HepG2 (cell line): Measurements from ENCODE around the gene TLCD3A. TPM values are rescaled to one million over a fixed set of nuclear protein-coding genes. Genes with fewer than 3 reads are reported as not detected.

Experiments
- CBX5 ChIP-seq: sonication (generic); formaldehyde crosslinking; IDR thresholded peaks from 2 replicates; pipeline ENCODE4 v1.4.0; 2020; ENCODE audit warnings: missing genetic modification reagents, borderline replicate concordance
- IKZF4 ChIP-seq: sonication (generic); formaldehyde crosslinking; IDR thresholded peaks from 2 replicates; pipeline ENCODE4 v1.5.1; 2020; ENCODE audit warnings: borderline replicate concordance, mild to moderate bottlenecking, low read depth, missing genetic modification reagents; ENCODE audit errors: not compliant biosample characterization
- MTA3 ChIP-seq: sonication (generic); formaldehyde crosslinking; IDR thresholded peaks from 2 replicates; pipeline ENCODE4 v1.4.0; 2020; ENCODE audit warnings: missing genetic modification reagents
- TCF7L2 ChIP-seq: IDR thresholded peaks from 2 replicates; pipeline ENCODE4 v1.6.1; 2011; ENCODE audit warnings: mild to moderate bottlenecking, low read depth, low read length, moderate library complexity
- TEAD2 ChIP-seq: sonication (generic); formaldehyde crosslinking; IDR thresholded peaks from 2 replicates; pipeline ENCODE4 v1.9.0; 2021; ENCODE audit warnings: missing genetic modification reagents
- WIZ ChIP-seq: sonication (generic); formaldehyde crosslinking; IDR thresholded peaks from 2 replicates; pipeline ENCODE4 v1.5.1; 2020; ENCODE audit warnings: mild to moderate bottlenecking, missing genetic modification reagents
- YEATS4 ChIP-seq: sonication (generic); formaldehyde crosslinking; IDR thresholded peaks from 2 replicates; pipeline ENCODE4 v1.4.0; 2020; ENCODE audit warnings: missing genetic modification reagents, borderline replicate concordance
- ZHX2 ChIP-seq, 2 experiments: sonication (generic) in 1 of 2; formaldehyde crosslinking in 1 of 2; IDR thresholded peaks; 2 replicates each; pipeline versions ENCODE4 v1.6.1 to v1.9.0; 2014 to 2022; ENCODE audit warnings: antibody characterized with exemption in 1 of 2, borderline replicate concordance in 1 of 2, inconsistent platforms in 1 of 2, low read depth in 1 of 2, missing genetic modification reagents in 1 of 2
- ZNF317 ChIP-seq: sonication (generic); formaldehyde crosslinking; IDR thresholded peaks from 2 replicates; pipeline ENCODE4 v1.5.0; 2020; ENCODE audit warnings: mild to moderate bottlenecking, missing genetic modification reagents
- ZNF552 ChIP-seq: sonication (generic); formaldehyde crosslinking; IDR thresholded peaks from 2 replicates; pipeline ENCODE4 v1.9.0; 2022; ENCODE audit warnings: missing genetic modification reagents, mild to moderate bottlenecking, borderline replicate concordance
- ZNF609 ChIP-seq: sonication (generic); formaldehyde crosslinking; IDR thresholded peaks from 2 replicates; pipeline ENCODE4 v1.4.0; 2020; ENCODE audit warnings: mild to moderate bottlenecking, missing genetic modification reagents, borderline replicate concordance
- ZNF777 ChIP-seq: sonication (generic); formaldehyde crosslinking; IDR thresholded peaks from 2 replicates; pipeline ENCODE4 v1.4.0; 2020; ENCODE audit warnings: missing genetic modification reagents
- polyA plus RNA-seq, 8 experiments: library from polyadenylated mRNA; depleted of rRNA in 3 of 8; stranded (reverse) in 7 of 8; unstranded in 1 of 8; fragments of >200 nt; fragmentation: Illumina TruSeq in 4 of 8; extraction: Trizol in 4 of 8; gene quantifications; 2 replicates each; pipeline versions ENCODE4 v1.2.1 to v1.2.3, GENCODE V29; 2011 to 2016; ENCODE audit warnings: low read depth in 4 of 8, missing spikeins in 1 of 8, mixed read lengths in 1 of 8; ENCODE audit not compliant: insufficient read depth in 1 of 8
- total RNA-seq, 5 experiments: library from RNA; depleted of rRNA; stranded (reverse); fragments of >200 nt; fragmentation: Illumina TruSeq; extraction: Trizol; gene quantifications; 2 replicates each; pipeline ENCODE4 v1.2.3, GENCODE V29; 2016; ENCODE audit warnings: low read depth in 1 of 5
- TF ChIP-seq, protein P1 (sequence below): sonication (generic); formaldehyde crosslinking; IDR thresholded peaks from 2 replicates; pipeline ENCODE4 v1.4.0; 2020; ENCODE audit warnings: missing genetic modification reagents, borderline replicate concordance

TLCD3A gene
- total and polyA plus RNA-seq, 2 of the 13 experiments (the other 11 are each of a cell fraction or from before 2014, with no cell fraction given): 25.2 to 46.6 TPM

DNA sequence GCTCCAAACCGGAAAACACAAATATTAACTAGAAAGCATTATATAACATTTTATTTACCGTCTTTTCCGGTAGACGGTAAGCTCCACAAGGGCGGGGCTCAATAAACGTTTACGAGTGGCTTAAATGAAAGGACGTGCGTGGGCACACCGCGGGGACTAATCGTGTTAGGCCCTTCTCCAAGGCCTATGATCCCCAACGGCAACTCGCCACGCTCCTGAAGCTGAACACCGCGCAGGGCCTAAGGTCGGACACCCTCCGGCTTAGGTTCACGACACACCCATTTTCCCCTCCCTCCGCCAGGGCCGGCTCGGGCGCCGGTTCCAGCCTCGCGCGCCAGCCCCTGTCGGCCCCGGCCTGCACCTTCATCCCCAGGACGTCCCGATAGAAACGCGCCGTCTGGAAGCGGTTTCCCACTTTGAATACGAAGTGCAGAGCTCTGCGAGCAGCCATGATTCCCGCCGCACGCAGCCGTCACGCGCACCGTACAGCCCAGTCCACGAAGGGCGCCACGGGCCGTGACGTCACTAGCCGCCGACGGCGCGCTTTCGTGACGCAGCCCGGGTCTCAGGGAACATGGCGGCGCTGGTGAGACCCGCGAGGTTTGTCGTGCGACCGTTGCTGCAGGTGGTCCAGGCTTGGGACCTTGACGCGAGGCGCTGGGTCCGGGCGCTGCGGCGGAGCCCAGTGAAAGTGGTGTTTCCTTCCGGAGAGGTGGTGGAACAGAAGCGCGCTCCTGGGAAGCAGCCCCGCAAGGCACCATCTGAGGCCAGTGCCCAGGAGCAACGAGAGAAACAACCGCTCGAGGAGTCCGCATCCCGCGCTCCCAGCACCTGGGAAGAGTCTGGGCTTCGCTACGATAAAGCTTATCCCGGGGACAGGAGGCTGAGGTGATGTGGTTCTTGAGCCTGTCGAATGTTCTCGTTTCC is 49.7 kb downstream of the TLCD3A start, which contains the start of the genes GLOD4 and MRM3 (continued):
- no peak; the same call in 1 of the 2 replicates for TF ChIP-seq CBX5
- peak; percentile 90 for TF ChIP-seq ZNF552 (CRISPR knock-in tag)
- no peak for TF ChIP-seq TCF7L2
- 0 out of 2 replicates have a peak, but pooled peaks have one; percentile 69 for TF ChIP-seq WIZ (CRISPR knock-in tag)
- TF ChIP-seq, protein P1, sequence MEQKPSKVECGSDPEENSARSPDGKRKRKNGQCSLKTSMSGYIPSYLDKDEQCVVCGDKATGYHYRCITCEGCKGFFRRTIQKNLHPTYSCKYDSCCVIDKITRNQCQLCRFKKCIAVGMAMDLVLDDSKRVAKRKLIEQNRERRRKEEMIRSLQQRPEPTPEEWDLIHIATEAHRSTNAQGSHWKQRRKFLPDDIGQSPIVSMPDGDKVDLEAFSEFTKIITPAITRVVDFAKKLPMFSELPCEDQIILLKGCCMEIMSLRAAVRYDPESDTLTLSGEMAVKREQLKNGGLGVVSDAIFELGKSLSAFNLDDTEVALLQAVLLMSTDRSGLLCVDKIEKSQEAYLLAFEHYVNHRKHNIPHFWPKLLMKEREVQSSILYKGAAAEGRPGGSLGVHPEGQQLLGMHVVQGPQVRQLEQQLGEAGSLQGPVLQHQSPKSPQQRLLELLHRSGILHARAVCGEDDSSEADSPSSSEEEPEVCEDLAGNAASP (CRISPR knock-in tag): peak; percentile 74
- TF ChIP-seq MTA3: no peak
- TF ChIP-seq IKZF4 (CRISPR knock-in tag): peak; percentile 65
- TF ChIP-seq ZHX2 (IDR thresholded peaks at IDR 0.05; ENCODE audit: low read depth): peak; percentile 99
- TF ChIP-seq ZHX2 (CRISPR knock-in tag; IDR thresholded peaks at IDR 0.05; ENCODE audit: borderline replicate concordance): no peak
- TF ChIP-seq ZNF777: peak; percentile 71
- no peak for TF ChIP-seq TEAD2 (CRISPR knock-in tag)
- peak; percentile 64; the same call in 1 of the 2 replicates for TF ChIP-seq ZNF609
- peak; percentile 78; the same call in 1 of the 2 replicates for TF ChIP-seq ZNF317
- peak; percentile 97 for TF ChIP-seq YEATS4 (CRISPR knock-in tag)
